ENCODE measurements around the gene MEIS2.

MEIS2 gene

GRCh38 chr15:36904715-36905114, 195.6 kb downstream of the MEIS2 start:
- no peak for TF ChIP-seq CREB1 (IDR thresholded peaks at IDR 0.05; ENCODE audit: low read depth)
- no peak for TF ChIP-seq TCF12 (IDR thresholded peaks at IDR 0.05; ENCODE audit: low read depth)
- TF ChIP-seq TAF1 (IDR thresholded peaks at IDR 0.05; ENCODE audit: low read depth): no peak
- no peak for TF ChIP-seq NFIC (IDR thresholded peaks at IDR 0.05)
- TF ChIP-seq CEBPB (IDR thresholded peaks at IDR 0.05): no peak
- TF ChIP-seq FOXM1 (IDR thresholded peaks at IDR 0.05; ENCODE audit: borderline replicate concordance, low read depth): no peak
- TF ChIP-seq RAD21 (IDR thresholded peaks at IDR 0.05; ENCODE audit: low read depth): no peak
- no peak for TF ChIP-seq REST (IDR thresholded peaks at IDR 0.05; ENCODE audit: low read depth)
- TF ChIP-seq YY1 (IDR thresholded peaks at IDR 0.05; ENCODE audit: low read depth): no peak
- no peak for TF ChIP-seq EGR1 (IDR thresholded peaks at IDR 0.05)
- no peak for TF ChIP-seq MAX (IDR thresholded peaks at IDR 0.05)
- TF ChIP-seq ZBTB7A (IDR thresholded peaks at IDR 0.05; ENCODE audit: low read depth): no peak
- TF ChIP-seq EP300 (IDR thresholded peaks at IDR 0.05; ENCODE audit: borderline replicate concordance): no peak
- TF ChIP-seq TEAD4 (IDR thresholded peaks at IDR 0.05): no peak
- TF ChIP-seq USF1 (IDR thresholded peaks at IDR 0.05): no peak

DNA sequence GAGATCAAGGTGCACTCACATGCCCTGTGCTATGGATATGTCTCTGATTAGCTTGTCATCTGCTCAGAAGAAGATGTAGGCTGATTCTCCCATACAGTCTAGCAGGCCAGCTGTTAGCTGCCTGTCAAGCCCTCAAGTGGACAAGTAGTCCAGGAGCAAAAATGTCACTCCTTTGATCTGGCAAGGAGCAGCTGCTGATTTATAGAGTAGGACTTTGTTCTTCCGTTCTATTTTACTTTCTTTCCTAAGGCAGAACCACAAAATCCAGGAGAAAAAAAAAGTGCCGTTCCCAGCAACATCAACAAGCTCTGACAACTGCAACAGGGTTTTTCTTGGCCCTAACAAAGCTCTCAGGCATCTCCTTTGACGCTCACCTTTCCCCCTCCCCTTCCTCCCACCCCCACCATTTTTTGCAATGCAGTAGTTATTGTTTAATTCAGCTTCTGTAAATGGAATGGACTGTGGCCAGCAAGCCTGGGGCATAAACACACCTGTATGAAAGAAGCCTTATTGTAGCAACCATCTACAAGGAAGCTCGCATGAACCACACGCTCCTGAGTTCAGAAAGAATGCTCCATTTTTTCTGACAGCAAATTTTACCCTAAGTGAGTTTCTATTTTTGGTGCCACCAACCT, 196.3 kb downstream of the MEIS2 start:
- TF ChIP-seq TCF12 (IDR thresholded peaks at IDR 0.05; ENCODE audit: low read depth) (no peak), RAD21 (IDR thresholded peaks at IDR 0.05; ENCODE audit: low read depth) (no peak), EGR1 (IDR thresholded peaks at IDR 0.05) (no peak), YY1 (IDR thresholded peaks at IDR 0.05; ENCODE audit: low read depth) (no peak), USF1 (IDR thresholded peaks at IDR 0.05) (no peak), REST (IDR thresholded peaks at IDR 0.05; ENCODE audit: low read depth) (no peak), FOXM1 (IDR thresholded peaks at IDR 0.05; ENCODE audit: borderline replicate concordance, low read depth) (no peak), CEBPB (IDR thresholded peaks at IDR 0.05) (no peak), CREB1 (IDR thresholded peaks at IDR 0.05; ENCODE audit: low read depth) (no peak), EP300 (IDR thresholded peaks at IDR 0.05; ENCODE audit: borderline replicate concordance) (no peak), NFIC (IDR thresholded peaks at IDR 0.05) (no peak), TEAD4 (IDR thresholded peaks at IDR 0.05) (no peak), TAF1 (IDR thresholded peaks at IDR 0.05; ENCODE audit: low read depth) (no peak), MAX (IDR thresholded peaks at IDR 0.05) (no peak), ZBTB7A (IDR thresholded peaks at IDR 0.05; ENCODE audit: low read depth) (no peak)

DNA sequence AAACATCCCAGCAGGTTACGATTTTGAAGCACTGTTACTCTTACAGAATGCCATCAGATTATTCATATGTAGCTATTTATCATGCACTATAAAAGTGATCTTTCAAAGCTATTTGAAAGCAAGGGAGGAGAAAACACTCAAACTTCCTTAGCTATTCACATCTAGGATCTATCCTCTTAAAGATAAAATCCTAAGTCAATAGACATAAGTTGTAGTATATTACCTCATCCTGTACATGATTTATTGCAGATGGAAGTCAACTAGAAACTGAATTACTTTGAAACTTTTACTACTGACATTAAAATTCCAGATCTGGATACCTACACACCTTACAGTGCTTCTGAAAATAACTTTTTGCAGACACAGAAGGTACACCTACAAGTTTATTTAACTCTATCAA, 197.2 kb downstream of the MEIS2 start:
- TF ChIP-seq TEAD4 (IDR thresholded peaks at IDR 0.05) (no peak), YY1 (IDR thresholded peaks at IDR 0.05; ENCODE audit: low read depth) (no peak), USF1 (IDR thresholded peaks at IDR 0.05) (no peak), NFIC (IDR thresholded peaks at IDR 0.05) (no peak), CEBPB (IDR thresholded peaks at IDR 0.05) (no peak), ZBTB7A (IDR thresholded peaks at IDR 0.05; ENCODE audit: low read depth) (no peak), TCF12 (IDR thresholded peaks at IDR 0.05; ENCODE audit: low read depth) (no peak), RAD21 (IDR thresholded peaks at IDR 0.05; ENCODE audit: low read depth) (no peak), EGR1 (IDR thresholded peaks at IDR 0.05) (no peak), TAF1 (IDR thresholded peaks at IDR 0.05; ENCODE audit: low read depth) (no peak), FOXM1 (IDR thresholded peaks at IDR 0.05; ENCODE audit: borderline replicate concordance, low read depth) (no peak), CREB1 (IDR thresholded peaks at IDR 0.05; ENCODE audit: low read depth) (no peak), REST (IDR thresholded peaks at IDR 0.05; ENCODE audit: low read depth) (no peak), EP300 (IDR thresholded peaks at IDR 0.05; ENCODE audit: borderline replicate concordance) (no peak), MAX (IDR thresholded peaks at IDR 0.05) (no peak)

Data from Ishikawa (cell line).